CD4-positive, alpha-beta T cell treated with Interleukin-17A for 1 hour (primary cell): Measurements from ENCODE around the gene OMP.

Experiments used
- DNase-seq: peaks from one replicate; pipeline ENCODE4 v3.0.0-alpha.2; 2020

Gene OMP

GRCh38 chr11:77143405-77144020 is 40.9 kb downstream of the OMP start:
- DNase-seq: no peak

GRCh38 chr11:77144196-77144856 is 41.7 kb downstream of the OMP start:
- no peak for DNase-seq

GRCh38 chr11:77144857-77145428 is 42.3 kb downstream of the OMP start:
- DNase-seq: no peak

- no peak for DNase-seq
These were observed 43.8 kb downstream of the OMP start for GRCh38 chr11:77146261-77147035.

- DNase-seq: no peak
These were observed 44.3 kb downstream of the OMP start for GRCh38 chr11:77147036-77147315.

- peak; percentile 46 for DNase-seq
These were observed 45.2 kb downstream of the OMP start for GRCh38 chr11:77147668-77148321.

GRCh38 chr11:77148963-77149715 is 46.5 kb downstream of the OMP start:
- DNase-seq: no peak

GRCh38 chr11:77149716-77150392 is 47.2 kb downstream of the OMP start:
- no peak for DNase-seq

- DNase-seq: no peak
These were observed 48.2 kb downstream of the OMP start for GRCh38 chr11:77150836-77151235.

GRCh38 chr11:77151804-77152509 is 49.3 kb downstream of the OMP start:
- peak; percentile 47 for DNase-seq

- no peak for DNase-seq
These were observed 50.2 kb downstream of the OMP start for GRCh38 chr11:77152846-77153245.
